ENCODE measurements around the gene EPHA5.

Gene EPHA5

GRCh38 chr4:65670331-65671031 lies at the start of gene EPHA5:
Gene EPHA5 (minus strand): TSS chr4:65670489. CDS start chr4:65669742, 747 bp downstream.
- H3K4me3 ChIP-seq (ENCODE audit: low read depth, low read length), result peak within 1 kb of the TSS; percentile 85
- TF ChIP-seq, protein P1, sequence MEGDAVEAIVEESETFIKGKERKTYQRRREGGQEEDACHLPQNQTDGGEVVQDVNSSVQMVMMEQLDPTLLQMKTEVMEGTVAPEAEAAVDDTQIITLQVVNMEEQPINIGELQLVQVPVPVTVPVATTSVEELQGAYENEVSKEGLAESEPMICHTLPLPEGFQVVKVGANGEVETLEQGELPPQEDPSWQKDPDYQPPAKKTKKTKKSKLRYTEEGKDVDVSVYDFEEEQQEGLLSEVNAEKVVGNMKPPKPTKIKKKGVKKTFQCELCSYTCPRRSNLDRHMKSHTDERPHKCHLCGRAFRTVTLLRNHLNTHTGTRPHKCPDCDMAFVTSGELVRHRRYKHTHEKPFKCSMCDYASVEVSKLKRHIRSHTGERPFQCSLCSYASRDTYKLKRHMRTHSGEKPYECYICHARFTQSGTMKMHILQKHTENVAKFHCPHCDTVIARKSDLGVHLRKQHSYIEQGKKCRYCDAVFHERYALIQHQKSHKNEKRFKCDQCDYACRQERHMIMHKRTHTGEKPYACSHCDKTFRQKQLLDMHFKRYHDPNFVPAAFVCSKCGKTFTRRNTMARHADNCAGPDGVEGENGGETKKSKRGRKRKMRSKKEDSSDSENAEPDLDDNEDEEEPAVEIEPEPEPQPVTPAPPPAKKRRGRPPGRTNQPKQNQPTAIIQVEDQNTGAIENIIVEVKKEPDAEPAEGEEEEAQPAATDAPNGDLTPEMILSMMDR (IDR thresholded peaks at IDR 0.05; ENCODE audit: low read depth, low read length, missing control alignments), result peak; percentile 35
- peak; percentile 90 for DNase-seq (ENCODE audit: low read depth)
- in situ Hi-C loops (cut with HindIII; ENCODE audit: low sequenced_read_pairs), result no loop called here

GRCh38 chr4:65719635-65720034 lies 49.3 kb upstream of the EPHA5 start:
- in situ Hi-C loops (cut with HindIII; ENCODE audit: low sequenced_read_pairs), result no loop called here

GRCh38 chr4:65698631-65699030 lies 28.3 kb upstream of the EPHA5 start:
- no peak overlapping the region for H3K4me3 ChIP-seq (ENCODE audit: low read depth, low read length)
- in situ Hi-C loops (cut with HindIII; ENCODE audit: low sequenced_read_pairs), result no loop called here
- TF ChIP-seq, protein P1 (IDR thresholded peaks at IDR 0.05; ENCODE audit: low read depth, low read length, missing control alignments), result no peak

More at GRCh38 chr4:65719635-65720034, 49.3 kb upstream of the EPHA5 start:
- TF ChIP-seq, protein P1 (IDR thresholded peaks at IDR 0.05; ENCODE audit: low read depth, low read length, missing control alignments), result no peak
- no peak overlapping the region for H3K4me3 ChIP-seq (ENCODE audit: low read depth, low read length)
- DNase-seq (ENCODE audit: low read depth), result no peak

DNA sequence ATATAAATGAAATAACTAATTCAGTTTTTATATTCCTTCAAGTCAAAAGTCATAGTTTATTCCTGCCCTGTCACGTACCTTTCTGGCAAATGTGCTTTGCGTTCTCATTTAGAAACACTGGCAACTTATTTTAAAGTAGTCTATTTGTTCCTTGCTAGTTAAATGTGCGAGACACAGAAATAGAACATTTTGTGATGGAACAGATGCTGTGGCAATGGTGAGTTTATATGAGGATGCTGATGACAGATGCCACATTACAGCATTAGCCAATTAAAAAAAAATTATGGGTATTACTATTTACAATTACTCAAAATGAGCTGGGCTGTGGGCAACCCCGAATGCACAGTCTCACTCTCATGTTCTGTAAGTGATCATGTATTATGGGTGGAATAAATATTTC lies 26.1 kb upstream of the EPHA5 start:
- in situ Hi-C loops (cut with HindIII; ENCODE audit: low sequenced_read_pairs), result no loop called here
- TF ChIP-seq, protein P1 (IDR thresholded peaks at IDR 0.05; ENCODE audit: low read depth, low read length, missing control alignments), result no peak
- DNase-seq (ENCODE audit: low read depth), result no peak
- no peak overlapping the region for H3K4me3 ChIP-seq (ENCODE audit: low read depth, low read length)

More at GRCh38 chr4:65698631-65699030, 28.3 kb upstream of the EPHA5 start:
- no peak for DNase-seq (ENCODE audit: low read depth)

DNA sequence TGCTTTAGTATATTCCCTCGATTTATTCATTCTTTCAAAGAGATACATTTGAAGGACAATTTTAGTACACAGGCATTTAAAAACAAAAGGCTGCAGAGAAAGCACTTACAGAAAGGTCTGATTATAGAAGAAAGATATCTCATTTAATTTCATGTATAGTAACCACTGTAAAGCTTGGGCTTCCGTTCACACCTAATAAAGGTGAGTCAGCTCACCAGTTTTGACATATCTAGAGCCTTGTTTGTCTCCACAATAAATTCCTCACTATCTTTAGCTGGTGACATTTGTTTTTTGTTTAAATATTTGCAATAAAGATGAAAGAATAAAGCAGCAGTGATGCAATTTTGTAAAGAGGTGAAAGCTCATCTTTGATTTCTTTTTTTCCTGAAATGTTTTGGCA lies 1.1 kb upstream of the EPHA5 start:
- peak overlapping the region; percentile 85 for H3K4me3 ChIP-seq (ENCODE audit: low read depth, low read length)
- TF ChIP-seq, protein P1 (IDR thresholded peaks at IDR 0.05; ENCODE audit: low read depth, low read length, missing control alignments), result no peak
- in situ Hi-C loops (cut with HindIII; ENCODE audit: low sequenced_read_pairs), result no loop called here
- no peak for DNase-seq (ENCODE audit: low read depth)

DNA sequence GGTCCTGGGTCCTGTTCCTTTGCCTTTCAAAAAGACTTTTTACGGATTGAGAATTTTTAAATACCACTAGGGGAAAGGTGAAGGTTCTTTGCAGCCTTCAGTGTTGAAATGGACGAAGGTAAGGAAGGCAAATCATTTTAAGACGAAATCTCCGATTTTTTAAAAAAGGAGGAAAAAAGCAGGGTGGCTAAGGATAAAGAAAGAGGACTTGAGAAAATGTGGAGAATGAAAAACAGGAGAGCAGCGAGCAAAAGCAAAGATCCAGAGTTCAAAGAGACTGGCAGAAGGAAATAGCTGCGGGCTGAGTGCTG lies 314 bp downstream of the EPHA5 start:
- peak overlapping the region; percentile 85 for H3K4me3 ChIP-seq (ENCODE audit: low read depth, low read length)
- TF ChIP-seq, protein P1 (IDR thresholded peaks at IDR 0.05; ENCODE audit: low read depth, low read length, missing control alignments), result no peak
- in situ Hi-C loops (cut with HindIII; ENCODE audit: low sequenced_read_pairs), result no loop called here
- no peak for DNase-seq (ENCODE audit: low read depth)
